NCI-H226 (cell line): ENCODE measurements around the gene BSCL2.
"Not testable (repeated sequence)": the region's sequence is repeated elsewhere in the genome, so short reads cannot be mapped to it uniquely, and the experiment has no call there.

Experiments
- DNase-seq: peaks from one replicate; pipeline ENCODE4 v3.0.0-alpha.2; 2015

The BSCL2 gene

DNA sequence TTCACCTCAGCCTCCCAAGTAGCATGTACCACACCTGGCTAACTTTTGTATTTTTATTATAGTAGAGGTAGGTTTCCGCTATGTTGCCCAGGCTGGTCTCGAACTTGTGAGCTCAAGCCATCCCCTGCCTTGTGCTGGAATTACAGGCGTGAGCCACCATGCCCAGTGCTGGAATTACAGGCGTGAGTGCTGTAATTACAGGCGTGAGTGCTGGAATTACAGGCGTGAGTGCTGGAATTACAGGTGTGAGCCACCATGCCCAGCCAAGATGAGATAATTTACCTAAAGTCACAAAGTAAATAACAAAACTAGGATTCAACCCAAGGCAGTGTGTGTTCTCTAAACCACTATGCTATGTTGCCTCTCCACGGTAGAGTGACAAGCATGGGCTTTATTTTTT, 24.7 kb downstream of the BSCL2 start:
- DNase-seq = no peak

DNA sequence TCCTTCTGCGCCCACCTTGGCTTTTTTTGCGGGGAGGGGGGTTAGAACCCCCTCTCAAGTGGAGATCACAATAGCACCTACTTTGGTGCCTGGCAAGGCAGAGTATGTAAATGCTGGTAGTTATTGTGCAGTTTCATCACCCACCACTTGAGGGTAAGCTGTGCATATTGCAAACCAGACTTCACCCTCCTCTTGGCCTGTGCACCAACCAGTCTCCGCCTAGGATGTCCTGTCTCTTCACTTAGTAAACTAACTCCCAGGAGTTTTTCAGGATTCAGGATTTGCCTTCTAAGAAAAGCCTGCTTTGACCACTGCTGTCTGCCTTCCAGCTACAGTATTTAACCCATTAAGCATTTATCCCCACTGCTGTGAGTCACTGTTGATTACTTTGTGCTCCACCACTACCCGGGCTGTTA, 26.4 kb downstream of the BSCL2 start:
- peak; percentile 71 for DNase-seq

DNA sequence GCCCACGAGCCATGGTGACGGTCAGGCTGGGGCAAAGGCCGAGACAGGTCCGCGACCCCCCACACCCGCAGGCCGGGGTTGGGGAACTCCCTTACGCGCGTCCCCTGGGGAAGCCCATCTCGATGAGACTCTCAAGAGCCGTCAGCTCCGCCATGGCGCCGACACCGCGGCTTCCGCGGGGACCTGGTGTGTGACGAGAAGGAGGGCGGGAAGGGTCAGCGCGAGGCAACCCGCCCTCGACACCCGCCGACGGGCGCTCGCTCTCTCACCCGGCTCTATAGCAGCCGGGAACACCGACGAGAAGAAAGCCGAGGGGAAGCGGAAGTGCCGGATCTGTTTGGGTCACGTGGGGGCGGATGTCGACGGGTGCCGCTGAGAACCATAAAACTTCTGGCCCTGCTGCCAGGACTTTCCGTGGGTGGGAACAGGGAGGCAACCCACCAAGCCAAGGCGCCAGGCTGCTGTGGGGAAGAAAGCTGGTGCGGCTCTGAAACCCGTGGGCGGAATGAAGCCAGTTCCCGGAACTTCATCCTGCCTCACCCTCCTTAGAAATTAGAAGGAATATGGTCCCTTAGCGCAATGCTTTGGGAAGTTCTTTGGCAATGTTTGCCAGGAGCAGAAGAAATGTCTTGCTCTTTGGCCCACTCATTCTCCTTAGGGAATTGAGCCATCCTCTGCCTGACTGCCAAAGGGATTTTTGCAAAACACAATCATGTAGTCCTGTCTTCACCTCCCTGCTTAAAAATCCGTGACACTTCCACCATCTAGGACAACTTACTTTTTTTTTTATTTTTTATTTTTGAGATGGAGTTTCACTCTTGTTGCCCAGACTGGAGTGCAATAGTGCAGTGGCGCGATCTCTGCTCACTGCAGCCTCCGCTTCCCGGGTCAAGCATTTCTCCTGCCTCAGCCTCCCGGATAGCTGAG, 28.2 kb downstream of the BSCL2 start, which contains the start of gene UBXN1:
Gene UBXN1, minus strand, starts transcription at position 304 of the 927 bp plus-strand sequence. Its CDS starts 150 bp downstream, at position 154.
- peak; percentile 85 for DNase-seq

DNA sequence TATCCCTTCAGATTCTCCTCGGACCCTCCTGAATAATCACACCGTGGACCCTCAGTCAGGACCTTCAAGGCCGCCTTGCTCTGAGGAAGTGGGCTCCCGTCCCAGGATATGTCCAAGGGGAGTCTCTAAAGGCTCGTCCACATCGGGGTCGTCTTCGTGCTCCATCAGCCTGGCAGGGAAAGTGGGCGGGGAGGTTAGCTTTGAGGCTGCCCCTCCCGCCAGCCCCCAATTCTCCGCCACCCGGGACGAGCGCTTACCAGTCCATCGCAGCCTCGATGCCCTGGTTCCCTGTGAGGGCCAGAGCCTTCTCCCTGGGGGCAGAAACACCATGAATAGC, 28.8 kb downstream of the BSCL2 start:
- no peak for DNase-seq

DNA sequence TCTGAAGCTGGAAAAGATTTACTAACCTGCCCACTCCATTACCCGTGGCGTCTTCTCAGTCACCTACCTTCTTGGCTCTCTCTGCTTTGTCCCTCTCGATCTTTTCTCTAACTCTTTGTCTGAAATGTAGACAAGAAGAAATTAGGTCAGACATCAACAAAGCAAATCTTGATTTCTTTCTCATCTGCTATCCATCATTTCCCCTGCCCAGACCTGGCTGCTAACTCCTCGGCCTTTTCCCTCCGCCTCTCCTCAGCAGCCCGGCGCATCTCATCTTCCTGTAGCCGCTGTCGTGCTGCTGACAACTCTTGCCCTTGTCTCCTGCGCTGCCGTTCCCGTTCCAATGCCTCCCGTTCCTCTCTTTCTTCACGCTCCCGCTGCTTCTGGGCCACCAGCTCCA, 29.5 kb downstream of the BSCL2 start:
- DNase-seq = no peak

DNA sequence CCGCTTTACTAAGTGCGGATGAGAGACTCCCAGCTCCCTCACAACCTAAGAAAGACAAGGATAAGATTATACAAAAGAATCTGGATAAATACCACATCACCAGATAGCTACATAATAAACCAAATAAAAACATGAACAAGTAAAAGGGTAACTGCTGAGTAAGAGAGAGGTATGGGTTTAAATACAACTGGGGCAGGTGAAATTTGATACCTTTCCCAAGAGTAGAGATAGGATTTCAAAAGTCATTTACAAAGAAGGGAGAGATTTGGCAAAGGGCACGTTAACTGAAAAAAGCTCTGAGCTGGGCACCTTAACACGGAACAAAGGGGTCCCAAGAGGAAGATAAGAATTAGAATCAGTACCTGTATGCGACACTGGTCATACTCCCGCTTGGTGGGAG, 30.1 kb downstream of the BSCL2 start:
- DNase-seq = no peak

DNA sequence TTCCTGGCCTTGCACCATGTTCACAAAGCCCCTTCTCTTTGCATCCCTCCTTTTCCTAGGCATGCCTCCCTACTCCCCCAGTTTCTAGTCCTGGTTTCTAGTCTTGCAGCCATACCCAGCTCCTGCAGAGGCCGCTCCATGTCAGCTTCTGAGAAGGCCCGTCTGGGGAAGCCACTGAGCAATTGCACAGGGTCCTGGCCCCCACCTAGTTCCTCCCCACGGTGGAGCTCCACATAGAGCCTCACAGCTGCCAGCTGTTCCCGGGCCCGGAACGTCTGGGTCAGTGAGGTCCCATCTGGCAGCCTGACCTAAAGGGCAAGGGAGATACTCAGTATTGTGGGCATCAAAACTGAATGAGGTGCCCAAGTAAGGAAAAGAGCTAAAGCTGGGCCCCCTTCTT, 30.5 kb downstream of the BSCL2 start:
- DNase-seq = no peak

DNA sequence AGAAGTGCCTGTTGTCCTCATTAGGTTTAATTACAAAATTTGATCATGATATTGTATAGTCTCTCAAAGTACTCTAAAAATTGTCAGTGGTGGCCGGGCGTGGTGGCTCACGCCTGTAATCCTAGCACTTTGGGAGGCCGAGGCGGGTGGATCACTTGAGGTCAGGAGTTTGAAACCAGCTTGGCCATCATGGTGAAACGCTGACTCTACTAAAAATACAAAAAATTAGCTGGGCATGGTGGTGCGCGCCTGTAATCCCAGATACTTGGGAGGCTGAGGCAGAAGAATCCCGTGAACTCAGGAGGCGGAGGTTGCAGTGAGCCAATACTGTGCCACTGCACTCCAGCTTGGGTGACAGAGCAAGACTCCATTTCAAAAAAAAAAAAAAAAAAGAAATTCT, 31.8 kb downstream of the BSCL2 start:
- DNase-seq = not testable (repeated sequence)

DNA sequence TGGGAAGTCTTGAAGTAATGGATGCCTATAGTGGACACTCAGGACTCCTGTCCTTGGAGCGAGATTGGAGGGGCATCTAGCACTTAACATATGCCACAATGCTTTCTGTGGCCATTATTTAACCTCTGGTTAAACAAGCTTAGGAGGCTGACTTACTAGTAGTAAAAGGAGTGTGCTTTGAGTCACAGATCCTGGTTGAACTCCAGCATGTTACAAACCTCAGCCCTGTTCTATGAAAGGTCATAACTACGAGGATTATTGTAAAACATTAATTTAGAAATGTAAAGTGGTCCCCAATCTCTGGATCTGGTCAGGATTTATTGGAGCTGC, 34.1 kb downstream of the BSCL2 start:
- no peak for DNase-seq

DNA sequence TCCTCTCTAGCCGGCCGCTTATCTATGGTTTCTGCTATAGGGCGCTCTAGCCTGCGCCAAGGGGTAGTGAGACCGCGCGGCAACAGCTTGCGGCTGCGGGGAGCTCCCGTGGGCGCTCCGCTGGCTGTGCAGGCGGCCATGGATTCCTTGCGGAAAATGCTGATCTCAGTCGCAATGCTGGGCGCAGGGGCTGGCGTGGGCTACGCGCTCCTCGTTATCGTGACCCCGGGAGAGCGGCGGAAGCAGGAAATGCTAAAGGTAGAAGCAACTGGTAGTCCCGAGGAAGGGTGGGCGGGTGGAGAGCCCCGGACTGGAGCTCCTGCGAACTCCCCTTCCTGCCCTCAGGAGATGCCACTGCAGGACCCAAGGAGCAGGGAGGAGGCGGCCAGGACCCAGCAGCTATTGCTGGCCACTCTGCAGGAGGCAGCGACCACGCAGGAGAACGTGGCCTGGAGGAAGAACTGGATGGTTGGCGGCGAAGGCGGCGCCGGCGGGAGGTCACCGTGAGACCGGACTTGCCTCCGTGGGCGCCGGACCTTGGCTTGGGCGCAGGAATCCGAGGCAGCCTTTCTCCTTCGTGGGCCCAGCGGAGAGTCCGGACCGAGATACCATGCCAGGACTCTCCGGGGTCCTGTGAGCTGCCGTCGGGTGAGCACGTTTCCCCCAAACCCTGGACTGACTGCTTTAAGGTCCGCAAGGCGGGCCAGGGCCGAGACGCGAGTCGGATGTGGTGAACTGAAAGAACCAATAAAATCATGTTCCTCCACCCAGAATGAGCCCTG, 35.4 kb downstream of the BSCL2 start, which contains the start of the genes LBHD1 and UQCC3:
Gene LBHD1, minus strand, starts transcription at position 660 of the 782 bp plus-strand sequence. CDS start 2,236 bp downstream, outside the sequence.
Gene UQCC3, plus strand, starts transcription at position 66 of the 782 bp plus-strand sequence. Its CDS starts 73 bp downstream, at position 139.
- DNase-seq = peak; percentile 79

DNA sequence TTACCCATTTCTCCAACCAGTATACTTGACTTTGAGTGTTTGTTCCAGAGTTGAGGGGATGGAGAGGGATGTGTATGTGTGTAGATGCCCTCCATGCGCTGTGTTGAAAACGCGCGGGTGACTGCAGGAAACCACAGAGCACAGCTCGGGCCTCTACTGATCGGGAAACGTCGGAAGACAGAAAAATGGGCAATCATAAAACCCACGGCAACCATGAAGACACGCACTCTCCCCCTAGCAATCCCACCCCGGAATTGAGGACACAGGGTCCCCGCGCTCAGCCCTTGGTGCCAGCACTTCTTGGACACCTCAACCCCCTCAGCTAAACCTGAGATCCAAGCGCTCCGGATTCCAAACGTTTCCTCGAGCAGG, 36.0 kb downstream of the BSCL2 start:
- no peak for DNase-seq

DNA sequence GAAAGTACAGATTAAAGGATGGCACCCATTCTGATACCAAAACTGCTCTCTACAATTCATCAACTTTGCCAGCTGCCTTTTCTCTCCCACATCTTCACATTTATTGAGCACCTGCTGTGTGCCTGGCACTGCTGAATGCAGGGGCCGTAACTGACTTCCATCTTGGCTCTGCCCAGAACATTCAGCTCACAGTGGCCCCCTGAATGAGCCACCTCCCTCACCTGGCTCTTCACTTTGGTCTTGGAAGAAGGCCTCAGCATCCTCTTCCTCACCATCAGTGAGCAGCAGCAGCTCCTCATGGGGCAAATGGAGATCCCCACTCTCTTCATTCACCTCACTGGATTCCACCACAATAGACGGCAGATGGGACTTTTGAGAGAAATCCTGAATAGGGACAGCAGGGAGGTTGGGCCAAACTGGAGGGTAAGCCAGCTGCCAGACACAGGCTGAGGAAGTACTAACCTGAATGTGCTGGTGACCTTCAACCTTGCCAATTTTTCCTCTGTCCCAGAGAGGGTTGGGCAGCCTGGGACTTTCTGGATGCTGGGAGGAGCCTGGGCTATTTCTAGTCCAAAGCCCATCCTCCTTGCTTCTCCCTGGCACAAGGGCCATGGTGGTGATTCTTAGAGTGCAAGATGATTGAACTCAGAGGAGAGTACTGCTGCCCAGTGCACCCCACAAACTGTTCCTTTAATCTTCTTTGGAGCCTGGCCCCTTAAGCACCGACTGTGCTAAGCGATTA, 37.6 kb downstream of the BSCL2 start:
- no peak for DNase-seq

DNA sequence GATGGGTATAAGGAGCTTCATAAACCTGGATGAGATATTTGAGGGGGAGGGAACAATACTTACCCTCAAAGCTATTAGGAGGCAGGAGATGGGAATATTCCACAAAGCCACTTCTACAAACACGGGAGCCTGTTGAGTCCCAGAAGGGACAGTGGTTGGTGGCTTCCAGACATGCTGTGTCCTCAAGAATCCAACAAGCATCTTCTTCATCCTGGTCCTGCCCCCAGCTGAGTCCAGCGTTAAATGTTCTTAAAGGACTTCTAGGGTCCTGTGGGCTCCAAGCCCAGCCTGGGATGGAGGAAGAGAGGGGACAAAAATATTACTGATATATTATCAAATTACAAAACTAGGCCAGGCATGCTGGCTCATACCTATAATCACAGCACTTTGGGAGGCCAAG, 39.8 kb downstream of the BSCL2 start:
- no peak for DNase-seq

DNA sequence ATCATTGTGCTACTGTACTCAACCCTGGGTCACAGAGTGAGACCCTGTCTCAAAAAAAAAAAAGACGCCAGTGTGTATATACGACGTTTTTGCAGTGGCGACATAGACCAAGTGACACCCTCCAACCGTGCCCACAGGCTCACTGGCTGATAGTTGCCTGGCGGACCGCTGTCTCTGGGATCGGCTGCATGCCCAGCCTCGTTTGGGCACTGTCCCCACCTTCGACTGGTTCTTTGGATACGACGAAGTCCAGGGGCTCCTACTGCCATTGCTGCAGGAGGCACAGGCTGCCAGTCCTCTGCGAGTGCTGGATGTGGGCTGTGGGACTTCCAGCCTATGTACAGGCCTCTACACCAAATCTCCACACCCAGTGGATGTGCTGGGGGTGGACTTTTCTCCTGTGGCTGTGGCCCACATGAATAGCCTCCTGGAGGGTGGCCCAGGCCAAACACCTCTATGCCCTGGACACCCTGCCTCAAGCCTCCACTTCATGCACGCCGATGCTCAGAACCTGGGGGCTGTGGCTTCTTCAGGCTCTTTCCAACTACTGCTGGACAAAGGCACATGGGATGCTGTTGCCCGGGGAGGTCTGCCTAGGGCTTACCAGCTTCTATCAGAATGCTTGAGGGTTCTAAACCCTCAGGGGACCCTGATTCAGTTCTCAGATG, 40.8 kb downstream of the BSCL2 start:
- no peak for DNase-seq

DNA sequence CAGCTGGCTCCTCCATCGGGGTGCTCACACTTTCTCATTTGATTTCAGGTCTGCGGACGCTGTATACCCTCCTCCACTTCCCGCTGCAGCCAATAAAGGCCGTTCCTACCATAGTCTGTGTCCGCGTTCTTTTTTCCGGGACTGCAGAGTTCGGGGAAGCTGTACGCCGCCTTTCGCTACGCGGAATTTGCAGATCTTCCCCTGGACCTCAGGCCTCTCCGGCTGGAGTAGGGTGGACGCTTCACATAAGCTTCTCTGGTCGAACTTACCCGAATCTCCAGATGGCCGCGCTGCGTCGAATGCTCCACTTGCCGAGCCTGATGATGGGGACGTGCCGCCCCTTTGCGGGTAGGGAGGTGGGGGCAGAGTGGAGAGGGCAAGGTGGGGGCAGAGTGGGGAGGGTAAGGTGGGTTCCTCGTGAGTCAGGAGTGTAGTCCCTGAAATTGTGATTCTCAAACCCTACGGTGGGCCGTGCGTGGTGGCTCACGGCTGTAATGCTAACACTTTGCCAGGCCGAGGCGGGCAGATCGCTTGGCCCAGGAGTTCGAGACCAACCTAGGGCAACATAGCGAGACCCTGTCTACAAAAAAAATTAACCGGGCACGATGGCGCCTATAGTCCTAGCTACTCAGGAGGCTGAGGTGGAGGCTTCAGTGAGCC, 41.5 kb downstream of the BSCL2 start:
- DNase-seq = no peak

DNA sequence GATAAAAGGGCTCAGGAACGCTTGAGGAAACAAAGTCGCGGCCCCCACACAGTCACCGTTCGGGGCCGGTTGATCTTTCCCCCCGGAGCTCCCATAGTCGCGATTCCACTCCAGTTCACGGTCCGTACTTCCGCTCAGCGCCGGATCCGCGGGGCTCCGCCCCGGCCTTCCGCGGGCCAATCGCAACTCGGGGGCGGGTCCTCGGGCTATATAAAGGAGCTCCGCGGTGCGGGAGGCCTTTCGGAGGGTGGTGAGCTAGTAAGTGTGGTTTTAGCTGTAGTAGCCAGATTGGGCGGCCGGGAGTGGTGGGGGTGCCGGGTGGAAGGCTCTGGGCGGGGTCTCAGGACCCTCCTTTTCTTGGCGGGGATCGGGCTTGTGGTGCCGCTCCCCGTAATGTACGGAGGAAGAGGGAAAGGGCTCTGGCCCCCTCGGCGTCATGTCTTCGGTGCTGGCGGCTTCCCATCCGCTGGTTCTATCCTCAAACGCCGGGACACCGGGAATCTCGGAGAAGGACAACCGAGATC, 42.1 kb downstream of the BSCL2 start, which contains the start of the genes C11orf98 and CSKMT:
Gene C11orf98, minus strand, starts transcription at position 136 of the 524 bp plus-strand sequence. Its CDS starts 41 bp downstream, at position 95.
Gene CSKMT, plus strand, starts transcription at position 238 of the 524 bp plus-strand sequence. CDS start 568 bp downstream, outside the sequence.
- DNase-seq = peak; percentile 82

DNA sequence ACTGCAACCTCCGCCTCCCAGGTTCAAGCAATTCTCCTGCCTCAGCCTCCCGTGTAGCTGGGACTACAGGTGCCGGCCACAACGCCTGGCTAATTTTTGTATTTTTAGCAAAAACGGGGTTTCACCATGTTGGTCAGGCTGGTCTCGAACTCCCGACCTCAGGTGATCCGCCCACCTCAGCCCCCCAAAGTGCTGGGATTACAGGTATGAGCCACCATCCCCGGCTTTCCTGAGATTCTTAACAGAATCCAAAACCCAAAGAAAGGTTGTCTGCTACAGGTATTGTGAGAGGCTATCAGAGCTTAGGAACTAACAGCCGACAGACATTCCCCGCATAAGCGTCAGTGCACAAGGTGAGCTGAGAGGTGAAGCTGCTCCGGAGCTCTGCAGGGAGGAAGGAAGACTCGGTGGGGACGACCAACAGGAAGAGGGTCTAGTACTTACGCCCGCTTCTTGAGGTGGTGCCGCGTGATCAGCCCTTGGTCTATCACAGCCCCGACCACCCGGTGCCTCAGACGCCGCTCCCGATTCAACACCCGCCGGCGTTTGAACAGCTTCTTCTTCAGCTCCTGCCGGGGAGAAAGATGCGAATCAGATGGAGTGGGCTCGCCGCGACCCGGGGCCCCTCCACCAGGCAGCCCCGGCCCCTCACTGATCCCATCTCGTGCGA, 42.7 kb downstream of the BSCL2 start:
- DNase-seq = peak; percentile 21

DNA sequence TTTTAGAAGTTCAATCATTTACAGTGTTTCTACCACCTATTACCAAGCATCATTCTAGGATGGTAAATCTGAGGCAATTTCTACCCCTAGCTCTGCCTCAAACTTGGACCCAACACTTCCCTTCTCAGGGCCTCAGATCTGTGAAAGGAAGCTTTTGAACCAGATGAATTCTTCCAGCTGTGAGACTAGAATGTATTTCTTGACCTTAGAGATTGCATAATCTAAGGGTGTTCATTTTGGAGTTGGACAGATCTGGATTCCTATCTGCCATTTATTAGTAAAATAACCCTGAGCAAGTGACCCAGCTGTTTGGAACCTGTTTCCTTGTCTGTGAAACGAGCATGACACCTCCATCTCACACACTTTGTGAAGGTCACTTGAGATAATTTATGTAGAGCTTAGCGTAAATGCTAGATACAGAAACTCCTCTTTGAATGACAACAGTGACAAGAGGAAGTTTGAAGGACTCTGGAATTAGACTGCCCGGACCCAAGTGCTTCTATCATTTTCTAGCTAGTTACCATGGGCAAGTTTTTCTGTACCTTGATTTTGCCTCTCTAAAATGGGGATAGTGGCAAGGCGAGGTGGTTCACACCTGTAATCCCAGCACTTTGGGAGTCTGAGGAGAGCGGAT, 50.3 kb downstream of the BSCL2 start:
- DNase-seq = no peak

DNA sequence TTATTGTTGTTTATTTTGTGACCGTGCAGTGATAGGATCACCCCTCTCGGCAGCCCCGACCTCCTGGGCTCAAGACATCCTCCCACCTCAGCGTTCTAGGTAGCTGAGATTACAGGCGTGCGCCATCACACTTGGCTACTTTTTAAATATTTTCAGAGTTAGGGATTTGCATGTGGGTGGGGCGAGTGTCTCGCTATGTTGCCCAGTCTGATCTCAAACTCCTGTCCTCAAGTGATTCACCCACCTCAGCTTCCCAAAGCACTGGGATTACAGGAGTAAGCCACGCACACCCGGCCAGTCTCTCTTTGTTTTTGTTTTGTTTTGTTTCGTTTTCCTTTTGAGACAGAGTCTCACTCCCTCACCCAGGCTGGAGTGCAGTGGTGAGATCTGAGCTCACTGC, 52.9 kb downstream of the BSCL2 start:
- no peak for DNase-seq
